ENCODE data around the gene CNTF.
A peak's percentile ranks its signal among the peaks of the same experiment; 100 is the strongest.

CNTF gene

GRCh38 chr11:58575377-58576020, 47.0 kb upstream of the CNTF start, which contains the start of gene LPXN:
Gene LPXN, minus strand, starts transcription at chr11:58575856. Its CDS starts 84 bp downstream, at chr11:58575772.
- Histone ChIP-seq H3K9me3 (ENCODE audit: insufficient read depth, low read length, severe bottlenecking) (no peaks in the 10 kb centered on the region), H3K79me2 (ENCODE audit: insufficient read depth, low read length) (peaks cover 66% of the 10 kb centered on the region), H3K27ac (ENCODE audit: low read length) (peak within 1 kb of the TSS; percentile 100), H2AFZ (ENCODE audit: low read depth, low read length) (peak within 1 kb of the TSS; percentile 73), H3K4me2 (ENCODE audit: insufficient read depth, low read length) (peak within 1 kb of the TSS; percentile 79), H3K36me3 (ENCODE audit: insufficient read depth, low read length) (peaks cover 2% of the 10 kb centered on the region), H3K9ac (ENCODE audit: low read depth, low read length) (peak within 1 kb of the TSS; percentile 100), H3K27me3 (ENCODE audit: insufficient read depth, low read length, poor library complexity) (no peaks in the 10 kb centered on the region), H3K4me3 (ENCODE audit: low read depth in 1 of 2, low read length in 2 of 2) (peak within 1 kb of the TSS; percentile 41 to 79; a peak in 3 of 4 replicates), H3K4me1 (ENCODE audit: insufficient read depth, low read length) (peaks cover 51% of the 10 kb centered on the region), H4K20me1 (ENCODE audit: insufficient read depth, low read length) (peaks cover 7% of the 10 kb centered on the region; the same call in 1 of the 2 replicates)
- TF ChIP-seq CTCF (IDR thresholded peaks at IDR 0.05; ENCODE audit: borderline replicate concordance, extremely low read depth, low read length, poor library complexity, severe bottlenecking) (no peak), EZH2 (IDR thresholded peaks at IDR 0.05; ENCODE audit: borderline replicate concordance, low read depth, low read length, severe bottlenecking) (no peak)
- no peak for ATAC-seq (ENCODE audit: insufficient read depth, low read depth)
- peak; percentile 60 for DNase-seq

GRCh38 chr11:58576887-58577471, 45.5 kb upstream of the CNTF start:
- H2AFZ ChIP-seq (ENCODE audit: low read depth, low read length), result no peak overlapping the region
- no peaks in the 10 kb centered on the region for H3K9me3 ChIP-seq (ENCODE audit: insufficient read depth, low read length, severe bottlenecking)
- peak overlapping the region; percentile 100 for H3K9ac ChIP-seq (ENCODE audit: low read depth, low read length)
- TF ChIP-seq CTCF (IDR thresholded peaks at IDR 0.05; ENCODE audit: borderline replicate concordance, extremely low read depth, low read length, poor library complexity, severe bottlenecking) (peak; percentile 59), EZH2 (IDR thresholded peaks at IDR 0.05; ENCODE audit: borderline replicate concordance, low read depth, low read length, severe bottlenecking) (no peak)
- peak overlapping the region; percentile 100 for H3K27ac ChIP-seq (ENCODE audit: low read length)
- peak overlapping the region; percentile 41 to 79 for H3K4me3 ChIP-seq (ENCODE audit: low read depth in 1 of 2, low read length in 2 of 2)
- peaks cover 17% of the 10 kb centered on the region; the same call in 1 of the 2 replicates for H4K20me1 ChIP-seq (ENCODE audit: insufficient read depth, low read length)
- H3K4me1 ChIP-seq (ENCODE audit: insufficient read depth, low read length), result peaks cover 66% of the 10 kb centered on the region
- no peaks in the 10 kb centered on the region for H3K27me3 ChIP-seq (ENCODE audit: insufficient read depth, low read length, poor library complexity)
- peaks cover 5% of the 10 kb centered on the region for H3K36me3 ChIP-seq (ENCODE audit: insufficient read depth, low read length)
- ATAC-seq (ENCODE audit: insufficient read depth, low read depth) (no peak), DNase-seq (no peak)
- H3K4me2 ChIP-seq (ENCODE audit: insufficient read depth, low read length), result peak overlapping the region; percentile 79
- H3K79me2 ChIP-seq (ENCODE audit: insufficient read depth, low read length), result peaks cover 79% of the 10 kb centered on the region

GRCh38 chr11:58577555-58578135, 44.8 kb upstream of the CNTF start:
- Histone ChIP-seq H4K20me1 (ENCODE audit: insufficient read depth, low read length) (peaks cover 21% of the 10 kb centered on the region; the same call in 1 of the 2 replicates), H3K4me3 (ENCODE audit: low read depth in 1 of 2, low read length in 2 of 2) (peak overlapping the region; percentile 41 to 79), H2AFZ (ENCODE audit: low read depth, low read length) (peak overlapping the region; percentile 76), H3K27ac (ENCODE audit: low read length) (peak overlapping the region; percentile 100), H3K27me3 (ENCODE audit: insufficient read depth, low read length, poor library complexity) (no peaks in the 10 kb centered on the region), H3K9ac (ENCODE audit: low read depth, low read length) (peak overlapping the region; percentile 100), H3K9me3 (ENCODE audit: insufficient read depth, low read length, severe bottlenecking) (no peaks in the 10 kb centered on the region), H3K4me2 (ENCODE audit: insufficient read depth, low read length) (peak overlapping the region; percentile 79), H3K36me3 (ENCODE audit: insufficient read depth, low read length) (peaks cover 5% of the 10 kb centered on the region), H3K79me2 (ENCODE audit: insufficient read depth, low read length) (peaks cover 79% of the 10 kb centered on the region), H3K4me1 (ENCODE audit: insufficient read depth, low read length) (peaks cover 71% of the 10 kb centered on the region)
- DNase-seq (peak; percentile 77), ATAC-seq (ENCODE audit: insufficient read depth, low read depth) (peak; percentile 27)
- TF ChIP-seq EZH2 (IDR thresholded peaks at IDR 0.05; ENCODE audit: borderline replicate concordance, low read depth, low read length, severe bottlenecking), result no peak
- TF ChIP-seq CTCF (IDR thresholded peaks at IDR 0.05; ENCODE audit: borderline replicate concordance, extremely low read depth, low read length, poor library complexity, severe bottlenecking), result no peak

All from DND-41 (cell line).